K562 (cell line): ENCODE measurements around the gene PNMA8C. TPM values are rescaled to one million over a fixed set of nuclear protein-coding genes. Genes with fewer than 3 reads are reported as not detected.

Experiments
- ARID1B ChIP-seq: fragments of 450-650 bp; IDR thresholded peaks from 2 replicates; pipeline ENCODE4 v1.6.1; 2016; ENCODE audit warnings: antibody characterized with exemption, mild to moderate bottlenecking, inconsistent platforms
- ETS2 ChIP-seq: IDR thresholded peaks from 2 replicates; pipeline ENCODE4 v1.6.1; 2016; ENCODE audit warnings: borderline replicate concordance, missing genetic modification characterization, mild to moderate bottlenecking, moderate library complexity, missing compliant biosample characterization; ENCODE audit not compliant: poor library complexity, severe bottlenecking
- FOSL1 ChIP-seq: fragments of 200-800 bp; sonication (Bioruptor generic); conservative IDR thresholded peaks from 2 replicates; pipeline ENCODE4 v1.6.1; 2016; ENCODE audit warnings: missing genetic modification characterization, missing compliant biosample characterization
- FOXA1 ChIP-seq: fragments of 450-650 bp; IDR thresholded peaks from 2 replicates; pipeline ENCODE4 v1.6.1; 2016; ENCODE audit warnings: mild to moderate bottlenecking, borderline replicate concordance
- GATAD2A ChIP-seq: fragments of 450-650 bp; IDR thresholded peaks from 2 replicates; pipeline ENCODE4 v1.6.1; 2017
- GTF2B ChIP-seq: IDR thresholded peaks from 2 replicates; pipeline ENCODE4 v1.6.1; 2011; ENCODE audit not compliant: insufficient read length; ENCODE audit errors: extremely low read depth
- HEY1 ChIP-seq: fragments of 250-450 bp; sonication (Bioruptor Pico); IDR thresholded peaks from 2 replicates; pipeline ENCODE4 v1.5.0; 2020; ENCODE audit warnings: mild to moderate bottlenecking, moderate library complexity, borderline replicate concordance
- HLTF ChIP-seq: fragments of 450-650 bp; IDR thresholded peaks from 2 replicates; pipeline ENCODE4 v1.6.1; 2016
- MAZ ChIP-seq, 2 experiments: fragments of 450-650 bp in 1 of 2; sonication (generic) in 1 of 2; formaldehyde crosslinking; IDR thresholded peaks in 1 of 2; conservative IDR thresholded peaks in 1 of 2; 2 replicates each; pipeline versions ENCODE4 v1.4.0 to v1.5.0; 2020; ENCODE audit warnings: mild to moderate bottlenecking in 1 of 2, missing genetic modification reagents in 1 of 2
- NEUROD1 ChIP-seq: fragments of 150-350 bp; IDR thresholded peaks from 2 replicates; pipeline ENCODE4 v1.6.1; 2014; ENCODE audit warnings: borderline replicate concordance, low read length, low read depth; ENCODE audit not compliant: partially characterized antibody
- SMAD3 ChIP-seq: fragments of 450-650 bp; formaldehyde crosslinking; conservative IDR thresholded peaks from 2 replicates; pipeline ENCODE4 v1.4.0; 2020; ENCODE audit warnings: mild to moderate bottlenecking
- ZFP36 ChIP-seq: fragments of 150-350 bp; IDR thresholded peaks from 2 replicates; pipeline ENCODE4 v1.6.1; 2018; ENCODE audit warnings: low read length, low read depth; ENCODE audit not compliant: partially characterized antibody
- ZNF511 ChIP-seq: sonication (generic); formaldehyde crosslinking; IDR thresholded peaks from 2 replicates; pipeline ENCODE4 v1.8.0; 2022; ENCODE audit warnings: mild to moderate bottlenecking, missing genetic modification reagents
- ZSCAN32 ChIP-seq: fragments of 450-650 bp; formaldehyde crosslinking; IDR thresholded peaks from 2 replicates; pipeline ENCODE4 v1.4.0; 2020; ENCODE audit warnings: mild to moderate bottlenecking, moderate library complexity
- polyA plus RNA-seq, 8 experiments: library from polyadenylated mRNA; depleted of rRNA in 4 of 8; stranded (reverse) in 5 of 8; unstranded in 3 of 8; fragments of >200 nt; fragmentation: Nextera tagmentation in 2 of 8; fragmentation: Illumina TruSeq in 1 of 8; extraction: Ambion mirVana in 2 of 8; extraction: Trizol in 1 of 8; gene quantifications; 2 replicates each; pipeline versions ENCODE4 v1.2.1 to v1.2.3, GENCODE V29; 2011 to 2014; ENCODE audit warnings: inconsistent platforms in 1 of 8, missing spikeins in 1 of 8
- total RNA-seq, 7 experiments: library from RNA; depleted of rRNA in 6 of 7; stranded (reverse); fragments of >200 nt in 6 of 7; fragmentation: Illumina TruSeq in 2 of 7; extraction: Trizol in 2 of 7; gene quantifications; 2 replicates each; pipeline versions ENCODE4 v1.2.1 to v1.2.3, GENCODE V29; 2011 to 2021; ENCODE audit warnings: low replicate concordance in 1 of 7
- TF ChIP-seq, protein P1 (sequence below): fragments of 450-650 bp; formaldehyde crosslinking; IDR thresholded peaks from 2 replicates; pipeline ENCODE4 v1.4.0; 2020; ENCODE audit warnings: mild to moderate bottlenecking, moderate library complexity

Gene PNMA8C
- total and polyA plus RNA-seq, 9 of the 15 experiments (the other 6 are each of a cell fraction or from before 2014, with no cell fraction given) = 0.04 to 0.05 (median 0.05) TPM; not detected in 6

DNA sequence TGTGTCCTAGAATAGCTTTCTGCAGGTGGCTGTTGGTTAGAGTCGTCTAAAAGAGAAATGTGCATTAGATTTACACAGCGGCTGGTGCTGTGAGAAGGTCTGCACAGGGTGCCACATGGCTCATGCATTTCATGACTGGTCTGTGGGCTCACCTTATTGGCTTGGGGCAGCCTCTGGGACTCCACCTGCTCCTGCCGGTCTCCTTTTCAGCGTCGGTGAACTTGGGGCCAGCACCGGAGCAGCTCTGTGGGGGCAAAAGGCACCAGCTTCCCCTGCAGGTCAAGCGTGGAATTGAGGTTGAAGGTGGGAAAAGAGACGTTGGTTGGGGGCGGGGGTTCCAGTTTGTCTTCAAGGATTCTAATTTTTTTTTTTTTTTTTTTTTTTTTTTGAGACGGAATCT, 3.1 kb upstream of the PNMA8C start (continued):
- TF ChIP-seq HEY1 = no peak
- TF ChIP-seq GATAD2A = no peak
- no peak for TF ChIP-seq HLTF
- no peak for TF ChIP-seq ZNF511 (CRISPR knock-in tag)
- no peak for TF ChIP-seq GTF2B
- 0 out of 4 replicates have a peak, but pooled peaks of 1 of the 2 experiments have one; percentile 24 for TF ChIP-seq MAZ (CRISPR knock-in tag; conservative IDR thresholded peaks at IDR 0.05 in 1 of 2, IDR thresholded peaks at IDR 0.05 in 1 of 2)
- TF ChIP-seq ZFP36 = no peak
- no peak for TF ChIP-seq ETS2 (tag)
- no peak for TF ChIP-seq SMAD3 (CRISPR knock-in tag)
- no peak for TF ChIP-seq FOSL1 (tag)
- TF ChIP-seq ZSCAN32 (CRISPR knock-in tag) = no peak
- TF ChIP-seq ARID1B = no peak
- no peak for TF ChIP-seq FOXA1
- TF ChIP-seq, protein P1, sequence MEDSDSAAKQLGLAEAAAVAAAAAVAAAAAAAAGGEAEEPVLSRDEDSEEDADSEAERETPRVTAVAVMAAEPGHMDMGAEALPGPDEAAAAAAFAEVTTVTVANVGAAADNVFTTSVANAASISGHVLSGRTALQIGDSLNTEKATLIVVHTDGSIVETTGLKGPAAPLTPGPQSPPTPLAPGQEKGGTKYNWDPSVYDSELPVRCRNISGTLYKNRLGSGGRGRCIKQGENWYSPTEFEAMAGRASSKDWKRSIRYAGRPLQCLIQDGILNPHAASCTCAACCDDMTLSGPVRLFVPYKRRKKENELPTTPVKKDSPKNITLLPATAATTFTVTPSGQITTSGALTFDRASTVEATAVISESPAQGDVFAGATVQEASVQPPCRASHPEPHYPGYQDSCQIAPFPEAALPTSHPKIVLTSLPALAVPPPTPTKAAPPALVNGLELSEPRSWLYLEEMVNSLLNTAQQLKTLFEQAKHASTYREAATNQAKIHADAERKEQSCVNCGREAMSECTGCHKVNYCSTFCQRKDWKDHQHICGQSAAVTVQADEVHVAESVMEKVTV (CRISPR knock-in tag) = 0 out of 2 replicates have a peak, but pooled peaks have one; percentile 8
- no peak for TF ChIP-seq NEUROD1
